Thymus (tissue), 14 donors: ENCODE results near the gene XBP1. TPM values are rescaled to one million over a fixed set of nuclear protein-coding genes. Genes with fewer than 3 reads are reported as not detected.
"Not testable (repeated sequence)": the region's sequence is repeated elsewhere in the genome, so short reads cannot be mapped to it uniquely, and the experiment has no call there.

Experiments
- DNase-seq, 9 donors: peaks; one replicate each; pipeline ENCODE4 v3.0.0-alpha.2; 2013; ENCODE audit warnings: low spot score in 9 of 9, low read depth in 6 of 9, missing footprints in 1 of 9
- H3K27ac ChIP-seq, 2 donors: one replicate each; pipeline ENCODE4 v1.5.1; 2013; ENCODE audit warnings: control low read depth in 1 of 2, low read depth in 1 of 2, low read length in 1 of 2, mild to moderate bottlenecking in 1 of 2, moderate library complexity in 1 of 2
- H3K27me3 ChIP-seq, 2 donors: one replicate each; pipeline ENCODE4 v1.5.1; 2013; ENCODE audit warnings: low read length in 1 of 2; ENCODE audit not compliant: control insufficient read depth in 2 of 2, insufficient read depth in 1 of 2
- H3K36me3 ChIP-seq, 2 donors: one replicate each; pipeline ENCODE4 v1.5.1; 2013; ENCODE audit warnings: low read length in 1 of 2, mild to moderate bottlenecking in 1 of 2, moderate library complexity in 1 of 2; ENCODE audit not compliant: control insufficient read depth in 2 of 2, insufficient read depth in 2 of 2
- H3K4me1 ChIP-seq, 2 donors: one replicate each; pipeline ENCODE4 v1.5.1; 2013; ENCODE audit warnings: low read length in 2 of 2; ENCODE audit not compliant: control insufficient read depth in 2 of 2, insufficient read depth in 2 of 2
- H3K4me3 ChIP-seq, 2 donors: one replicate each; pipeline ENCODE4 v1.5.1; 2013; ENCODE audit warnings: low read length in 2 of 2, control low read depth in 1 of 2, mild to moderate bottlenecking in 1 of 2
- H3K9me3 ChIP-seq, 2 donors: one replicate each; pipeline ENCODE4 v1.5.1; 2013; ENCODE audit warnings: low read length in 1 of 2, mild to moderate bottlenecking in 1 of 2; ENCODE audit not compliant: control insufficient read depth in 2 of 2, insufficient read depth in 1 of 2
- WGBS: extraction: QIAGEN DNeasy Blood & Tissue Kit; methylation state at CpG from one replicate; pipeline ENCODE4 v1.1.7; 2013; 5-methylcytosine and 5-hydroxymethylcytosine counted together
- long read RNA-seq, 10 donors: transcript quantifications; one replicate each; lab custom pipeline, GENCODE V29; 2026
- polyA plus RNA-seq: library from polyadenylated mRNA; stranded (reverse); fragments of 200-250 nt; gene quantifications from one replicate; pipeline ENCODE4 v1.2.3, GENCODE V29; 2013
- total RNA-seq: library from RNA; stranded (reverse); fragments of 120-200 nt; gene quantifications from one replicate; pipeline ENCODE4 v1.2.4, GENCODE V29; 2013
- donor health status: healthy.

XBP1 gene
- total RNA-seq (136 TPM), polyA plus RNA-seq (113 TPM)
- long read RNA-seq, donor 1, transcript XBP1-201 (5 exons, 1,850 nt) = major isoform, 7 of 8 reads
- long read RNA-seq, donor 1, partial matches to known transcripts = 0 of 8 reads
- long read RNA-seq, donor 1, other reads (novel, unspliced or antisense) = 0 of 8 reads
- long read RNA-seq, donor 2, transcript XBP1-201 (5 exons, 1,850 nt) = major isoform, 98 of 114 reads
- long read RNA-seq, donor 2, transcript XBP1-206 (2 exons, 2,173 nt) = minor isoform, 12 of 114 reads
- long read RNA-seq, donor 2, partial matches to known transcripts = 0 of 114 reads
- long read RNA-seq, donor 2, other reads (novel, unspliced or antisense) = 0 of 114 reads
- long read RNA-seq, donor 3, transcript XBP1-201 (5 exons, 1,850 nt) = major isoform, 96 of 124 reads
- long read RNA-seq, donor 3, transcript XBP1-205 (2 exons, 520 nt) = minor isoform, 9 of 124 reads
- long read RNA-seq, donor 3, partial matches to known transcripts = 5 of 124 reads
- long read RNA-seq, donor 3, other reads (novel, unspliced or antisense) = 9 of 124 reads
- long read RNA-seq, donor 4, transcript XBP1-201 (5 exons, 1,850 nt) = major isoform, 37 of 41 reads
- long read RNA-seq, donor 4, partial matches to known transcripts = 0 of 41 reads
- long read RNA-seq, donor 4, other reads (novel, unspliced or antisense) = 0 of 41 reads
- long read RNA-seq, donor 5, transcript XBP1-201 (5 exons, 1,850 nt) = major isoform, 73 of 82 reads
- long read RNA-seq, donor 5, transcript XBP1-205 (2 exons, 520 nt) = minor isoform, 5 of 82 reads
- long read RNA-seq, donor 5, partial matches to known transcripts = 0 of 82 reads
- long read RNA-seq, donor 5, other reads (novel, unspliced or antisense) = 0 of 82 reads
- long read RNA-seq, donor 6, transcript XBP1-201 (5 exons, 1,850 nt) = major isoform, 46 of 61 reads
- long read RNA-seq, donor 6, partial matches to known transcripts = 9 of 61 reads
- long read RNA-seq, donor 6, other reads (novel, unspliced or antisense) = 0 of 61 reads
- long read RNA-seq, donor 7, transcript XBP1-201 (5 exons, 1,850 nt) = major isoform, 74 of 87 reads
- long read RNA-seq, donor 7, partial matches to known transcripts = 6 of 87 reads
- long read RNA-seq, donor 7, other reads (novel, unspliced or antisense) = 0 of 87 reads
- long read RNA-seq, donor 8, transcript XBP1-201 (5 exons, 1,850 nt) = major isoform, 26 of 27 reads
- long read RNA-seq, donor 8, partial matches to known transcripts = 0 of 27 reads
- long read RNA-seq, donor 8, other reads (novel, unspliced or antisense) = 0 of 27 reads
- long read RNA-seq, donor 9, transcript XBP1-201 (5 exons, 1,850 nt) = major isoform, 50 of 54 reads
- long read RNA-seq, donor 9, partial matches to known transcripts = 0 of 54 reads
- long read RNA-seq, donor 9, other reads (novel, unspliced or antisense) = 0 of 54 reads
- long read RNA-seq, donor 10, transcript XBP1-201 (5 exons, 1,850 nt) = major isoform, 53 of 58 reads
- long read RNA-seq, donor 10, partial matches to known transcripts = 0 of 58 reads
- long read RNA-seq, donor 10, other reads (novel, unspliced or antisense) = 0 of 58 reads

GRCh38 chr22:28800308-28801041 lies at the start of gene XBP1:
XBP1 (minus strand) TSS chr22:28800569.
- DNase-seq = peak in 7 of 9 donors; percentile 82 to 94 (median 88)
- under 1% methylated on average over 78 of the region's 78 CpGs for WGBS
- Histone ChIP-seq H3K27ac (peak within 1 kb of the TSS; percentile 87 to 90), H3K4me1 (peaks cover 18 to 45% of the 10 kb centered on the region in 2 donors), H3K36me3 (peaks cover 9 to 26% of the 10 kb centered on the region in 2 donors), H3K9me3 (no peaks in the 10 kb centered on the region), H3K4me3 (peak within 1 kb of the TSS; percentile 68 to 93), H3K27me3 (no peaks in the 10 kb centered on the region)

DNA sequence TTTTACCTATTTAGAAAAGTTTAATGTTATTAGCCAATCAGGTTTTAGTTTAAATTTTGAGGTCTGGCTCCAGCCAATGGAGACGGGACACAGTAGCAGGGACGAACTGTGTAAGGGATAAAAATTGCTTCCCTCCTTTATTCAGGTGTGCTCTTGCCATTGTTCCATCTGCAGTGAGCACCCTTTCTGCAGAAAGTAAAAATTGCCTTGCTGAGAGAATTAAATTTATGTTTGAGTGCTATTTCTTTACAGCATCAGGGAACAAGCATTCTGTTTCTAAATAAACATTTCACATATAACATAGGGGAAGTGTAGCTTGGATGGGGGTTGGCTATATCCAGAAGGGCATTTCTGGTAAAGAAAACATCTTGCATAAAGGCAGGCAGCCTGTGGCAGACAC lies 46.6 kb upstream of the XBP1 start:
- DNase-seq = no peak
- WGBS = 98% methylated on average over 2 of the region's 2 CpGs
- no peaks in the 10 kb centered on the region for H3K4me1 ChIP-seq

DNA sequence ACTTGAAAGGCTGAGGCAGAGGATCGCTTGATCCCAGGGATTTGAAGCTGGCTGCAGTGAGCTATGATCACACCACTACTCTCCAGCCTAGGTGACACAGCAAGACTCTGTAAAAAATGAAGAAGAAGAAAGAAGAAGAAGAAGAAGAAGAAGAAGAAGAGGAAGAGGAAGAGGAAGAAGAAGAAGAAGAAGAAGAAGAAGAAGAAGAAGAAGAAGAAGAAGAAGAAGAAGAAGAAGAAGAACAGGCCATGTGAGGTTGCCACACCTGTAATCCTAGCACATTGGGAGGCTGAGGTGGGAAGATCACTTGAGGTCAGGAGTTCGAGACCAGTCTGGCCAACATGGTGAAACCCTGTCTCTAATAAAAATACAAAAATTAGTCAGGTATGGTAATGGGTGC lies 43.9 kb upstream of the XBP1 start:
- H3K4me3 ChIP-seq, H3K27ac ChIP-seq, H3K36me3 ChIP-seq, H3K9me3 ChIP-seq, DNase-seq, H3K4me1 ChIP-seq, H3K27me3 ChIP-seq: not testable (repeated sequence)
- WGBS = 98% methylated on average over 2 of the region's 2 CpGs

More for the DNA sequence above, 46.6 kb upstream of the XBP1 start:
- Histone ChIP-seq H3K27ac (no peak overlapping the region), H3K36me3 (no peaks in the 10 kb centered on the region), H3K9me3 (peaks cover 0 to 10% of the 10 kb centered on the region in 2 donors), H3K27me3 (no peaks in the 10 kb centered on the region), H3K4me3 (no peak overlapping the region)

GRCh38 chr22:28843633-28844032 lies 43.3 kb upstream of the XBP1 start:
- DNase-seq = no peak
- H3K27me3 ChIP-seq = no peaks in the 10 kb centered on the region
- peaks cover 0 to 10% of the 10 kb centered on the region in 2 donors for H3K9me3 ChIP-seq

DNA sequence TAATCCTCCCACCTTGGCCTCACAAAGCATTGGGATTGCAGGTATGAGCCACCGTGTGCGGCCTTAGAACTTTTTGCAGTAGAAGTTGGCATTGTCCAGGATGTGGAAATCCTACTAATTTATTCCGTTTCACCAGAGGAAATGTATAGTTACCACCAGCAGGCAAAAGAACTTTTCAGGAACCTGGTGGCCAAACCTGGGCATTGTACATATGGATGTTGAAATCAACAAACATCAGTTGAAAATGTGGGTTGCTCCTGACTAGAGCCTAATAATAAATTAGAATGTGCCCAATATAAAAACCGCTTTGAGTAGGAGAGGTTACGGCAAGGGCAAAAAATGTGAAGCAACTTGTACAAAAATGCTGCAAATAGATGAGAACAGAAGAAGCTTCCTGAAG lies 40.7 kb upstream of the XBP1 start:
- no peak for DNase-seq
- Histone ChIP-seq H3K36me3 (no peaks in the 10 kb centered on the region), H3K9me3 (no peaks in the 10 kb centered on the region), H3K27me3 (no peaks in the 10 kb centered on the region), H3K27ac (no peak overlapping the region), H3K4me1 (no peaks in the 10 kb centered on the region), H3K4me3 (no peak overlapping the region)
- 97% methylated on average over 5 of the region's 5 CpGs for WGBS

More at GRCh38 chr22:28843633-28844032, 43.3 kb upstream of the XBP1 start:
- no peak overlapping the region for H3K27ac ChIP-seq
- H3K4me3 ChIP-seq = no peak overlapping the region
- WGBS = 98% methylated on average over 2 of the region's 2 CpGs
- no peaks in the 10 kb centered on the region for H3K4me1 ChIP-seq
- no peaks in the 10 kb centered on the region for H3K36me3 ChIP-seq

DNA sequence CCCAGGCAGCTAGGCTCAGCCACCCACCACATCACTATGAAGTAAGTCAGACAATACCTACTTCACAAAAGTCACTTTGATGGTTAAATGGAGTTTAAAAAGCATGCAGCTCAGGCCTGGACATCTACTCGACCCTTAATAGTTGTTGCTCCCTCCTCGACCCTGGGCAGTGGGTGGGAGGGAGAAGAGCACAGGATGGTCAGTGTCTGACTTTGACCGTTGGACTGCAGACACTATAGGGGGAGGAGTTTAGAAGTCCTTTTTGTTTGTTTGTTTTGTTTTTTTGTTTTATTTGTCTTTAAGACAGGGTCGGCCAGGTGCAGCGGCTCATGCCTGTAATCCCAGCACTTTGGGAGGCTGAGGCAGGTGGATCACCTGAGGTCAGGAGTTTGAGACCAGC lies 38.6 kb upstream of the XBP1 start:
- Histone ChIP-seq H3K36me3 (no peaks in the 10 kb centered on the region), H3K27ac (no peak overlapping the region), H3K4me1 (no peaks in the 10 kb centered on the region), H3K9me3 (no peaks in the 10 kb centered on the region), H3K4me3 (no peak overlapping the region), H3K27me3 (no peaks in the 10 kb centered on the region)
- no peak for DNase-seq
- 96% methylated on average over 5 of the region's 5 CpGs for WGBS

GRCh38 chr22:28837640-28838039 lies 37.3 kb upstream of the XBP1 start:
- no peaks in the 10 kb centered on the region for H3K9me3 ChIP-seq
- no peak for DNase-seq
- H3K27me3 ChIP-seq = no peaks in the 10 kb centered on the region
- H3K4me1 ChIP-seq = no peaks in the 10 kb centered on the region
- WGBS = 94% methylated on average over 6 of the region's 6 CpGs
- no peaks in the 10 kb centered on the region for H3K36me3 ChIP-seq
- H3K27ac ChIP-seq = no peak overlapping the region
- H3K4me3 ChIP-seq = no peak overlapping the region

GRCh38 chr22:28835630-28836189 lies 35.3 kb upstream of the XBP1 start:
- H3K27me3 ChIP-seq = no peaks in the 10 kb centered on the region
- no peak for DNase-seq

More at GRCh38 chr22:28835630-28836189, 35.3 kb upstream of the XBP1 start:
- Histone ChIP-seq H3K36me3 (peaks cover 0 to 3% of the 10 kb centered on the region in 2 donors), H3K4me1 (no peaks in the 10 kb centered on the region), H3K9me3 (no peaks in the 10 kb centered on the region), H3K4me3 (no peak overlapping the region), H3K27ac (no peak overlapping the region)
- WGBS = 96% methylated on average over 11 of the region's 11 CpGs
